Adipocyte (in vitro differentiated cells): ENCODE measurements around the gene TTC9C.

Experiments used
- DNase-seq: peaks from one replicate; pipeline ENCODE4 v3.0.0-alpha.2; 2015; ENCODE audit warnings: low read depth
- H3K27me3 ChIP-seq: replicated peaks from 2 replicates; pipeline ENCODE4 v1.7.0; 2013; ENCODE audit warnings: mild to moderate bottlenecking, low read length, moderate library complexity; ENCODE audit not compliant: control insufficient read depth, insufficient read depth
- H3K36me3 ChIP-seq: 2 replicates; pipeline ENCODE4 v1.7.0; 2013; ENCODE audit warnings: low read length, mild to moderate bottlenecking, moderate library complexity; ENCODE audit not compliant: control insufficient read depth, insufficient read depth, severe bottlenecking
- H3K4me1 ChIP-seq: 2 replicates; pipeline ENCODE4 v1.7.0; 2013; ENCODE audit warnings: mild to moderate bottlenecking, low read length, moderate library complexity; ENCODE audit not compliant: control insufficient read depth, insufficient read depth
- H3K4me3 ChIP-seq: 2 replicates; pipeline ENCODE4 v1.7.0; 2013; ENCODE audit warnings: mild to moderate bottlenecking, low read length, moderate library complexity
- H3K9ac ChIP-seq: 2 replicates; pipeline ENCODE4 v1.7.0; 2013; ENCODE audit warnings: mild to moderate bottlenecking, low read length, moderate library complexity
- H3K9me3 ChIP-seq: 2 replicates; pipeline ENCODE4 v1.7.0; 2013; ENCODE audit warnings: mild to moderate bottlenecking, low read length, moderate library complexity; ENCODE audit not compliant: control insufficient read depth

TTC9C gene

GRCh38 chr11:62778441-62778840, 50.2 kb downstream of the TTC9C start:
- Histone ChIP-seq H3K9me3 (no peaks in the 10 kb centered on the region), H3K36me3 (peaks cover 46% of the 10 kb centered on the region), H3K4me3 (no peak overlapping the region), H3K9ac (no peak overlapping the region), H3K4me1 (no peaks in the 10 kb centered on the region), H3K27me3 (no peaks in the 10 kb centered on the region)
- DNase-seq: no peak

- no peaks in the 10 kb centered on the region for H3K27me3 ChIP-seq
- H3K9ac ChIP-seq: no peak overlapping the region
- no peaks in the 10 kb centered on the region for H3K9me3 ChIP-seq
- H3K4me1 ChIP-seq: peaks cover 8% of the 10 kb centered on the region
- no peak overlapping the region for H3K4me3 ChIP-seq
- no peak for DNase-seq
- H3K36me3 ChIP-seq: peaks cover 33% of the 10 kb centered on the region
Observed at GRCh38 chr11:62782753-62783152, 54.5 kb downstream of the TTC9C start.

GRCh38 chr11:62786318-62787004, 58.2 kb downstream of the TTC9C start:
- H3K36me3 ChIP-seq: peaks cover 35% of the 10 kb centered on the region
- no peaks in the 10 kb centered on the region for H3K9me3 ChIP-seq

GRCh38 chr11:62787005-62787759, 58.9 kb downstream of the TTC9C start, which contains the start of gene TMEM179B:
TSS of gene TMEM179B (plus strand) at chr11:62787402. CDS start at chr11:62787432, 30 bp downstream.
- Histone ChIP-seq H3K4me3 (peak within 1 kb of the TSS; percentile 89), H3K9ac (peak within 1 kb of the TSS; percentile 89), H3K27me3 (no peaks in the 10 kb centered on the region), H3K9me3 (no peaks in the 10 kb centered on the region), H3K36me3 (peaks cover 30% of the 10 kb centered on the region), H3K4me1 (peaks cover 27% of the 10 kb centered on the region)
- peak; percentile 100 for DNase-seq

More at GRCh38 chr11:62786318-62787004, 58.2 kb downstream of the TTC9C start:
- DNase-seq: peak; percentile 97
- H3K4me1 ChIP-seq: peaks cover 25% of the 10 kb centered on the region
- peak overlapping the region; percentile 89 for H3K9ac ChIP-seq
- no peaks in the 10 kb centered on the region for H3K27me3 ChIP-seq
- H3K4me3 ChIP-seq: peak overlapping the region; percentile 89
